Body of pancreas (tissue), 4 donors: ENCODE measurements around the gene TBC1D4. TPM values are rescaled to one million over a fixed set of nuclear protein-coding genes. Genes with fewer than 3 reads are reported as not detected.

ENCODE experiments used
- ATAC-seq: fragments of 150-250 bp; one replicate; pipeline ENCODE4 v1.9.1; 2016
- DNase-seq, 4 donors: peaks; one replicate each; pipeline ENCODE4 v3.0.0-alpha.2; 2019
- H3K27ac ChIP-seq, 4 donors: fragments of 200-600 bp; sonication (generic); 1 replicate in 3 of 4; 2 replicates in 1 of 4; pipeline versions ENCODE4 v1.5.1 to v1.6.1; 2016 to 2019; ENCODE audit warnings: mild to moderate bottlenecking in 1 of 4, mixed read lengths in 1 of 4, moderate library complexity in 1 of 4
- H3K27me3 ChIP-seq, 2 donors: fragments of 200-600 bp; sonication (generic); one replicate each; pipeline ENCODE4 v1.6.0; 2016; ENCODE audit warnings: mild to moderate bottlenecking in 1 of 2
- H3K36me3 ChIP-seq, 2 donors: fragments of 200-600 bp; sonication (generic); replicated peaks in 1 of 2; 2 replicates each; pipeline ENCODE4 v1.5.1; 2016; ENCODE audit warnings: low read depth in 2 of 2; ENCODE audit not compliant: insufficient read depth in 1 of 2
- H3K4me1 ChIP-seq: fragments of 200-600 bp; sonication (generic); one replicate; pipeline ENCODE4 v1.6.0; 2016
- H3K4me3 ChIP-seq, 2 donors: fragments of 200-600 bp; sonication (generic); 1 replicate in 1 of 2; 2 replicates in 1 of 2; pipeline ENCODE4 v1.5.1; 2016 to 2019
- H3K9me3 ChIP-seq, 3 donors: fragments of 200-600 bp; sonication (generic); 1 replicate in 2 of 3; 2 replicates in 1 of 3; pipeline ENCODE4 v1.5.1; 2016
- CTCF ChIP-seq, 7 experiments: fragments of 450-650 bp in 4 of 7; fragments of 200-600 bp in 3 of 7; sonication (generic) in 3 of 7; IDR thresholded peaks; one replicate each; pipeline ENCODE4 v1.5.1; 2016 to 2019; ENCODE audit warnings: antibody characterized with exemption in 7 of 7
- POLR2A ChIP-seq, 3 donors: fragments of 450-650 bp; IDR thresholded peaks; one replicate each; pipeline ENCODE4 v1.6.1; 2016; ENCODE audit warnings: antibody characterized with exemption in 3 of 3, mild to moderate bottlenecking in 2 of 3
- WGBS, 2 donors: methylation state at CpG; one replicate each; pipeline ENCODE4 v1.1.5; 2017; 5-methylcytosine and 5-hydroxymethylcytosine counted together
- intact Hi-C: fragments of 100-400 bp; cut with DNase I; formaldehyde crosslinking; loops from one replicate; pipeline ENCODE4 v1.15.1; 2023
- total RNA-seq, 2 donors: library from RNA; depleted of rRNA; stranded (reverse); fragments of >200 nt; gene quantifications; one replicate each; pipeline ENCODE4 v1.1.0, GENCODE V29; 2016

TBC1D4 gene
- total RNA-seq, 2 donors from 2014 or later, result 28.3 to 29.7 TPM

GRCh38 chr13:75418186-75418843 lies 63.7 kb downstream of the TBC1D4 start:
- H3K27ac ChIP-seq, result peak overlapping the region in 3 of 4 donors; percentile 42 to 56 (median 51)
- TF ChIP-seq CTCF (IDR thresholded peaks at IDR 0.05) (no peak), POLR2A (IDR thresholded peaks at IDR 0.05) (no peak)
- no peaks in the 10 kb centered on the region for H3K27me3 ChIP-seq
- no peak for ATAC-seq
- no peak overlapping the region for H3K4me3 ChIP-seq
- no peak for DNase-seq
- H3K4me1 ChIP-seq, result peaks cover 54% of the 10 kb centered on the region
- WGBS, 2 donors, result 28 to 33% methylated on average over 3 of the region's 3 CpGs
- no peaks in the 10 kb centered on the region for H3K36me3 ChIP-seq
- H3K9me3 ChIP-seq, result no peaks in the 10 kb centered on the region
- intact Hi-C loops, result no loop called here

GRCh38 chr13:75417656-75418055 lies 64.3 kb downstream of the TBC1D4 start:
- peak in 1 of 4 donors; percentile 16 for DNase-seq
- peak overlapping the region in 3 of 4 donors; percentile 0 to 51 (median 42) for H3K27ac ChIP-seq
- H3K4me1 ChIP-seq, result peaks cover 54% of the 10 kb centered on the region
- H3K4me3 ChIP-seq, result no peak overlapping the region
- no peaks in the 10 kb centered on the region for H3K36me3 ChIP-seq
- intact Hi-C loops, result no loop called here
- TF ChIP-seq CTCF (IDR thresholded peaks at IDR 0.05) (no peak), POLR2A (IDR thresholded peaks at IDR 0.05) (no peak)
- WGBS, 2 donors, result 1 to 7% methylated on average over 2 of the region's 2 CpGs
- no peaks in the 10 kb centered on the region for H3K27me3 ChIP-seq
- peak; percentile 72 for ATAC-seq
- no peaks in the 10 kb centered on the region for H3K9me3 ChIP-seq

- intact Hi-C loops, result no loop called here
- Histone ChIP-seq H3K36me3 (no peaks in the 10 kb centered on the region), H3K27ac (peak overlapping the region in 3 of 4 donors; percentile 0 to 51 (median 21)), H3K27me3 (no peaks in the 10 kb centered on the region), H3K4me3 (no peak overlapping the region), H3K9me3 (no peaks in the 10 kb centered on the region), H3K4me1 (peaks cover 54% of the 10 kb centered on the region)
- WGBS, 2 donors, result 79 to 82% methylated on average over 6 of the region's 6 CpGs
- DNase-seq, result no peak
- no peak for ATAC-seq
- no peak for TF ChIP-seq POLR2A (IDR thresholded peaks at IDR 0.05)
- no peak for TF ChIP-seq CTCF (IDR thresholded peaks at IDR 0.05)
Observed at GRCh38 chr13:75417012-75417384, 65.0 kb downstream of the TBC1D4 start.

GRCh38 chr13:75416327-75417011 lies 65.5 kb downstream of the TBC1D4 start:
- TF ChIP-seq CTCF (IDR thresholded peaks at IDR 0.05) (no peak), POLR2A (IDR thresholded peaks at IDR 0.05) (no peak)
- no peaks in the 10 kb centered on the region for H3K9me3 ChIP-seq
- H3K4me3 ChIP-seq, result no peak overlapping the region
- WGBS, 2 donors, result 37% methylated on average over 6 of the region's 6 CpGs
- H3K4me1 ChIP-seq, result peaks cover 54% of the 10 kb centered on the region
- intact Hi-C loops, result no loop called here
- H3K27ac ChIP-seq, result peak overlapping the region in 2 of 4 donors; percentile 17 to 21
- DNase-seq, result no peak
- no peaks in the 10 kb centered on the region for H3K27me3 ChIP-seq
- ATAC-seq, result no peak
- H3K36me3 ChIP-seq, result no peaks in the 10 kb centered on the region
